Measurements from ENCODE around the gene RAB3C. TPM values are rescaled to one million over a fixed set of nuclear protein-coding genes. Genes with fewer than 3 reads are reported as not detected.

Gene RAB3C
- total RNA-seq, 1 donor from 2014 or later: under 0.01 TPM

Other genes starting within 250 kb of the RAB3C start
- 428 and 578 TPM in 2 replicates for gene PLK2, start 123.0 kb upstream of the RAB3C start, total RNA-seq
- not detected in 2 replicates for gene GAPT, start 91.6 kb upstream of the RAB3C start, total RNA-seq

Data from dermis microvascular lymphatic vessel endothelial cell (primary cell).